HEK293 (cell line): Measurements from ENCODE around the gene LRP2BP.

Experiments used
- CTCF ChIA-PET: fragments of 350-600 bp; formaldehyde crosslinking; extraction: SDS; loops from one replicate; lab custom pipeline; 2021; ENCODE audit warnings: antibody characterized with exemption; lab: Yijun Ruan, JAX
- POLR2A ChIA-PET: fragments of 300-600 bp; formaldehyde crosslinking; extraction: SDS; loops from one replicate; lab custom pipeline; 2020; ENCODE audit warnings: antibody characterized with exemption, inconsistent platforms; lab: Yijun Ruan, JAX
- H3K27ac ChIP-seq: fragments of 200-500 bp; sonication (Bioruptor generic); 2 replicates; pipeline ENCODE4 v1.5.1; 2014; ENCODE audit warnings: low read depth, low read length, control low read depth, inconsistent platforms; ENCODE audit errors: extremely low read depth
- H3K36me3 ChIP-seq, 2 experiments: fragments of 200-500 bp in 1 of 2; sonication (Bioruptor generic) in 1 of 2; 1 replicate in 1 of 2; 2 replicates in 1 of 2; pipeline ENCODE4 v1.5.1; 2014 to 2017; ENCODE audit warnings: inconsistent platforms in 2 of 2, low read length in 2 of 2; ENCODE audit not compliant: control insufficient read depth in 2 of 2, insufficient read depth in 1 of 2
- H3K4me1 ChIP-seq: fragments of 200-500 bp; sonication (Bioruptor generic); 2 replicates; pipeline ENCODE4 v1.5.1; 2014; ENCODE audit warnings: mild to moderate bottlenecking, low read length, inconsistent platforms; ENCODE audit not compliant: control insufficient read depth, insufficient read depth
- H3K4me3 ChIP-seq: 2 replicates; pipeline ENCODE4 v1.5.1; 2011; ENCODE audit warnings: low read depth, mild to moderate bottlenecking, control low read depth, low read length, moderate library complexity
- H3K9me3 ChIP-seq: fragments of 200-500 bp; sonication (Bioruptor generic); 2 replicates; pipeline ENCODE4 v1.5.1; 2014; ENCODE audit warnings: low read depth, low read length, inconsistent platforms; ENCODE audit not compliant: control insufficient read depth, insufficient read depth
- BCL11B ChIP-seq: fragments of 450-650 bp; formaldehyde crosslinking; IDR thresholded peaks from 2 replicates; pipeline ENCODE4 v1.5.1; 2016; ENCODE audit warnings: low read depth, missing biosample characterization, missing genetic modification characterization
- GLI2 ChIP-seq: fragments of 450-650 bp; formaldehyde crosslinking; IDR thresholded peaks from 2 replicates; pipeline ENCODE4; 2017; ENCODE audit warnings: missing biosample characterization, missing genetic modification characterization, low read depth, borderline replicate concordance
- GLI4 ChIP-seq: fragments of 450-650 bp; formaldehyde crosslinking; IDR thresholded peaks from 2 replicates; pipeline ENCODE4 v1.5.1; 2016; ENCODE audit warnings: missing biosample characterization, missing genetic modification characterization
- HOXA7 ChIP-seq: sonication (generic); formaldehyde crosslinking; IDR thresholded peaks from 2 replicates; pipeline ENCODE4 v1.8.1; 2022; ENCODE audit warnings: missing genetic modification reagents, borderline replicate concordance
- HOXC10 ChIP-seq: sonication (generic); formaldehyde crosslinking; IDR thresholded peaks from 2 replicates; pipeline ENCODE4 v1.8.1; 2023; ENCODE audit warnings: mild to moderate bottlenecking, missing genetic modification reagents
- KLF7 ChIP-seq: fragments of 450-650 bp; formaldehyde crosslinking; IDR thresholded peaks from 2 replicates; pipeline ENCODE4 v1.5.1; 2016; ENCODE audit warnings: missing biosample characterization, missing genetic modification characterization, borderline replicate concordance
- RBAK ChIP-seq: fragments of 450-650 bp; formaldehyde crosslinking; IDR thresholded peaks from 2 replicates; pipeline ENCODE4 v1.5.1; 2016; ENCODE audit warnings: missing biosample characterization, missing genetic modification characterization
- SALL2 ChIP-seq: fragments of 450-650 bp; formaldehyde crosslinking; IDR thresholded peaks from 2 replicates; pipeline ENCODE4 v1.5.0; 2017; ENCODE audit warnings: missing biosample characterization, mild to moderate bottlenecking, missing genetic modification characterization, borderline replicate concordance
- SP7 ChIP-seq: fragments of 450-650 bp; formaldehyde crosslinking; IDR thresholded peaks from 2 replicates; pipeline ENCODE4 v1.5.1; 2016; ENCODE audit warnings: missing biosample characterization, missing genetic modification characterization
- ZFP41 ChIP-seq: fragments of 450-650 bp; formaldehyde crosslinking; IDR thresholded peaks from 2 replicates; pipeline ENCODE4 v1.5.1; 2016; ENCODE audit warnings: missing biosample characterization, missing genetic modification characterization, borderline replicate concordance
- ZNF114 ChIP-seq: fragments of 450-650 bp; formaldehyde crosslinking; IDR thresholded peaks from 2 replicates; pipeline ENCODE4 v1.5.0; 2017; ENCODE audit warnings: missing biosample characterization, missing genetic modification characterization
- ZNF404 ChIP-seq: fragments of 450-650 bp; formaldehyde crosslinking; IDR thresholded peaks from 2 replicates; pipeline ENCODE4 v1.5.1; 2017; ENCODE audit warnings: missing biosample characterization, missing genetic modification characterization
- ZNF426 ChIP-seq: fragments of 450-650 bp; formaldehyde crosslinking; IDR thresholded peaks from 2 replicates; pipeline ENCODE4 v1.5.1; 2017; ENCODE audit warnings: missing biosample characterization, missing genetic modification characterization, mild to moderate bottlenecking, inconsistent platforms, moderate library complexity
- ZNF548 ChIP-seq: fragments of 450-650 bp; formaldehyde crosslinking; IDR thresholded peaks from 2 replicates; pipeline ENCODE4 v1.5.1; 2016; ENCODE audit warnings: missing biosample characterization, missing genetic modification characterization
- ZNF549 ChIP-seq: fragments of 450-650 bp; IDR thresholded peaks from 2 replicates; pipeline ENCODE4 v1.5.1; 2018; ENCODE audit warnings: missing biosample characterization, missing genetic modification characterization, mild to moderate bottlenecking, inconsistent platforms, moderate library complexity
- ZNF571 ChIP-seq: fragments of 450-650 bp; formaldehyde crosslinking; IDR thresholded peaks from 2 replicates; pipeline ENCODE4 v1.5.0; 2017; ENCODE audit warnings: missing biosample characterization, missing genetic modification characterization
- ZNF629 ChIP-seq: fragments of 450-650 bp; formaldehyde crosslinking; IDR thresholded peaks from 2 replicates; pipeline ENCODE4 v1.5.1; 2017; ENCODE audit warnings: missing biosample characterization, missing genetic modification characterization
- ZNF76 ChIP-seq: fragments of 450-650 bp; formaldehyde crosslinking; IDR thresholded peaks from 2 replicates; pipeline ENCODE4; 2016; ENCODE audit warnings: low read depth, missing biosample characterization, missing genetic modification characterization, borderline replicate concordance
- TF ChIP-seq, protein P1 (sequence below): fragments of 450-650 bp; formaldehyde crosslinking; conservative IDR thresholded peaks from 2 replicates; pipeline ENCODE4 v1.5.1; 2016; ENCODE audit warnings: low read depth, missing biosample characterization, missing genetic modification characterization
- TF ChIP-seq, protein P2 (sequence below): fragments of 450-650 bp; formaldehyde crosslinking; IDR thresholded peaks from 2 replicates; pipeline ENCODE4 v1.5.1; 2016; ENCODE audit warnings: missing biosample characterization, missing genetic modification characterization
- TF ChIP-seq, protein P3 (sequence below): fragments of 450-650 bp; formaldehyde crosslinking; IDR thresholded peaks from 2 replicates; pipeline ENCODE4 v1.5.1; 2017; ENCODE audit warnings: missing biosample characterization, missing genetic modification characterization

LRP2BP gene

DNA sequence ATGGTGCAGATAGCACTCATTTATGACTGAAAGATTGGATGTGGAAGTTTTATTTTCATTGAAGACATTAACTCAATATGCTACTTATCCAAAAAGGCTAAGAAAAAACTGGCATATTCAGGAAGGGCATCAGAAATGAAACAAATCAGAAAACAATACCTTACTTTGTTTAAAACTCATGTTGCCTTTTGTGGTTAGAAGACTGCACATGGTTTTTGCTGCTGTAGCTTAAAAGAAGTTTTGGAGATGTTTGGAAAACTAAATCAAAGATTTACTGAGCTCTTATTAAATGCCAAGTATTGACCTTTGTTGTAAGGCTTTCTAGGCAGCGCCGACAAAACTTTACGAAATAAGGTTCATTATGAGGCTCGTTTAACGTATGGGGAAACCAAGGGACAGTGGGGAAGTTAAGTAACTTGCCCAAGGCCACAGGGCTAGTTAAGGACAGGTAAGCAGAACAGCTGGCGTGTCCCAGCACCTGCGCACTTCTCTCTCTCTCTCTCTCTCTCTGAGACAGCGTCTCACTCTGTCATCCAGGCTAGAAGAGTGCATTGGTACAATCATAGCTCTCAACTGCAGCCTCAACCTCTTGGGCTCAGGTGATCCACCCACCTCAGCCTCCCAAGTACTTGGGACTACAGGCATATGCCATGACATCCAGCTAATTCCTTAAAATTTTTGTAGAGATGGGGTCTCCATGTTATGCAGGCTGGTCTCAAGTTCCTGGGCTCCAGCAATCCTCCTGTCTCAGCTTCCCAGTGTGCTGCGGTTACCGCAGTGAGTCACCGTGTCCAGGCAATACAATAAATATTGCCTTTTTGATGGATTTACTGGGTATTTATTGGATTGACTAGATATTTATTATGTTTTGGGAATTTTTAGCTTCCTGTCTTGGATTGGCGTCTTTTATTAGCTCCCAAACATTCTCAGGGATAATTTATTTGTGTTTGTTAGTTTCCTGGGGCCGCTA lies 16.1 kb downstream of the LRP2BP start:
- H3K36me3 ChIP-seq = peaks cover 0 to 22% of the 10 kb centered on the region in 2 experiments; a peak in 1 of 3 replicates
- no peaks in the 10 kb centered on the region for H3K4me1 ChIP-seq
- H3K27ac ChIP-seq = no peak overlapping the region
- CTCF ChIA-PET = no interaction called here
- H3K9me3 ChIP-seq = no peaks in the 10 kb centered on the region
- POLR2A ChIA-PET = no interaction called here
- no peak overlapping the region for H3K4me3 ChIP-seq
- TF ChIP-seq HOXA7 (CRISPR knock-in tag) = no peak
- TF ChIP-seq ZNF549 = no peak
- TF ChIP-seq ZNF571 (tag by site-specific recombination) = no peak
- no peak for TF ChIP-seq SALL2 (tag by site-specific recombination)
- TF ChIP-seq SP7 = no peak
- no peak for TF ChIP-seq ZNF548 (tag by site-specific recombination)
- TF ChIP-seq ZNF426 (tag by site-specific recombination) = no peak
- TF ChIP-seq, protein P1, sequence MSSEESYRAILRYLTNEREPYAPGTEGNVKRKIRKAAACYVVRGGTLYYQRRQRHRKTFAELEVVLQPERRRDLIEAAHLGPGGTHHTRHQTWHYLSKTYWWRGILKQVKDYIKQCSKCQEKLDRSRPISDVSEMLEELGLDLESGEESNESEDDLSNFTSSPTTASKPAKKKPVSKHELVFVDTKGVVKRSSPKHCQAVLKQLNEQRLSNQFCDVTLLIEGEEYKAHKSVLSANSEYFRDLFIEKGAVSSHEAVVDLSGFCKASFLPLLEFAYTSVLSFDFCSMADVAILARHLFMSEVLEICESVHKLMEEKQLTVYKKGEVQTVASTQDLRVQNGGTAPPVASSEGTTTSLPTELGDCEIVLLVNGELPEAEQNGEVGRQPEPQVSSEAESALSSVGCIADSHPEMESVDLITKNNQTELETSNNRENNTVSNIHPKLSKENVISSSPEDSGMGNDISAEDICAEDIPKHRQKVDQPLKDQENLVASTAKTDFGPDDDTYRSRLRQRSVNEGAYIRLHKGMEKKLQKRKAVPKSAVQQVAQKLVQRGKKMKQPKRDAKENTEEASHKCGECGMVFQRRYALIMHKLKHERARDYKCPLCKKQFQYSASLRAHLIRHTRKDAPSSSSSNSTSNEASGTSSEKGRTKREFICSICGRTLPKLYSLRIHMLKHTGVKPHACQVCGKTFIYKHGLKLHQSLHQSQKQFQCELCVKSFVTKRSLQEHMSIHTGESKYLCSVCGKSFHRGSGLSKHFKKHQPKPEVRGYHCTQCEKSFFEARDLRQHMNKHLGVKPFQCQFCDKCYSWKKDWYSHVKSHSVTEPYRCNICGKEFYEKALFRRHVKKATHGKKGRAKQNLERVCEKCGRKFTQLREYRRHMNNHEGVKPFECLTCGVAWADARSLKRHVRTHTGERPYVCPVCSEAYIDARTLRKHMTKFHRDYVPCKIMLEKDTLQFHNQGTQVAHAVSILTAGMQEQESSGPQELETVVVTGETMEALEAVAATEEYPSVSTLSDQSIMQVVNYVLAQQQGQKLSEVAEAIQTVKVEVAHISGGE = no peak
- no peak for TF ChIP-seq HOXC10 (CRISPR knock-in tag)
- no peak for TF ChIP-seq GLI2 (tag by site-specific recombination)
- TF ChIP-seq GLI4 = no peak
- TF ChIP-seq KLF7 (tag by site-specific recombination) = no peak
- TF ChIP-seq, protein P2, sequence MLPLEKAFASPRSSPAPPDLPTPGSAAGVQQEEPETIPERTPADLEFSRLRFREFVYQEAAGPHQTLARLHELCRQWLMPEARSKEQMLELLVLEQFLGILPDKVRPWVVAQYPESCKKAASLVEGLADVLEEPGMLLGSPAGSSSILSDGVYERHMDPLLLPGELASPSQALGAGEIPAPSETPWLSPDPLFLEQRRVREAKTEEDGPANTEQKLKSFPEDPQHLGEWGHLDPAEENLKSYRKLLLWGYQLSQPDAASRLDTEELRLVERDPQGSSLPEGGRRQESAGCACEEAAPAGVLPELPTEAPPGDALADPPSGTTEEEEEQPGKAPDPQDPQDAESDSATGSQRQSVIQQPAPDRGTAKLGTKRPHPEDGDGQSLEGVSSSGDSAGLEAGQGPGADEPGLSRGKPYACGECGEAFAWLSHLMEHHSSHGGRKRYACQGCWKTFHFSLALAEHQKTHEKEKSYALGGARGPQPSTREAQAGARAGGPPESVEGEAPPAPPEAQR = no peak
- TF ChIP-seq ZNF76 (tag by site-specific recombination) = no peak
- no peak for TF ChIP-seq ZNF629
- no peak for TF ChIP-seq ZFP41 (tag by site-specific recombination)
- TF ChIP-seq, protein P3, sequence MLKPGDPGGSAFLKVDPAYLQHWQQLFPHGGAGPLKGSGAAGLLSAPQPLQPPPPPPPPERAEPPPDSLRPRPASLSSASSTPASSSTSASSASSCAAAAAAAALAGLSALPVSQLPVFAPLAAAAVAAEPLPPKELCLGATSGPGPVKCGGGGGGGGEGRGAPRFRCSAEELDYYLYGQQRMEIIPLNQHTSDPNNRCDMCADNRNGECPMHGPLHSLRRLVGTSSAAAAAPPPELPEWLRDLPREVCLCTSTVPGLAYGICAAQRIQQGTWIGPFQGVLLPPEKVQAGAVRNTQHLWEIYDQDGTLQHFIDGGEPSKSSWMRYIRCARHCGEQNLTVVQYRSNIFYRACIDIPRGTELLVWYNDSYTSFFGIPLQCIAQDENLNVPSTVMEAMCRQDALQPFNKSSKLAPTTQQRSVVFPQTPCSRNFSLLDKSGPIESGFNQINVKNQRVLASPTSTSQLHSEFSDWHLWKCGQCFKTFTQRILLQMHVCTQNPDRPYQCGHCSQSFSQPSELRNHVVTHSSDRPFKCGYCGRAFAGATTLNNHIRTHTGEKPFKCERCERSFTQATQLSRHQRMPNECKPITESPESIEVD (tag by site-specific recombination) = no peak

DNA sequence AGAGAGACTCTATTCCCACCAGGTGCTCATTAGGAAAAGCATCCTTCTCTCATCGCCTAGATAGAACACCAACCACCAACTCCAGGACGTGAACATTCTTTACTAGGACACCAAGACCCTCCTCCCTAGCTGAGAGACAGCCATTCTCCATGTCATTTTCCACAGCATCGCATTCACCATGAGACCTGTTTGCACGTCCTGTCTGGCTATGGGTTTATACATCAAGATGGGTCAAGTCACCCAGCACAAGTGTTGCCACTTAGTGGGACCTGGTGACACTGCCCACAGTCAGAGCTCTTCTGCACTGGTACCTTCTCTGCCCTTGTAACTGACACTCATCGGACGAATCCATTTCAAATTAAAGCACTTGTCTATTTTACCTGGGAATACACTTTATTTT lies 17.5 kb downstream of the LRP2BP start:
- ChIA-PET CTCF (no interaction called here), POLR2A (no interaction called here)
- Histone ChIP-seq H3K27ac (no peak overlapping the region), H3K4me1 (no peaks in the 10 kb centered on the region), H3K4me3 (no peak overlapping the region), H3K36me3 (peaks cover 0 to 24% of the 10 kb centered on the region in 2 experiments; a peak in 1 of 3 replicates), H3K9me3 (no peaks in the 10 kb centered on the region)
- TF ChIP-seq ZNF404 (tag by site-specific recombination) (no peak), ZNF114 (no peak), RBAK (tag by site-specific recombination) (no peak), BCL11B (tag by site-specific recombination) (no peak)
